HEK293 (cell line): ENCODE results near the gene OR9A2.

Source experiments
- CTCF ChIA-PET: fragments of 350-600 bp; formaldehyde crosslinking; extraction: SDS; loops from one replicate; lab custom pipeline; 2021; ENCODE audit warnings: antibody characterized with exemption; lab: Yijun Ruan, JAX
- POLR2A ChIA-PET: fragments of 300-600 bp; formaldehyde crosslinking; extraction: SDS; loops from one replicate; lab custom pipeline; 2020; ENCODE audit warnings: antibody characterized with exemption, inconsistent platforms; lab: Yijun Ruan, JAX
- H3K27ac ChIP-seq: fragments of 200-500 bp; sonication (Bioruptor generic); 2 replicates; pipeline ENCODE4 v1.5.1; 2014; ENCODE audit warnings: low read depth, low read length, control low read depth, inconsistent platforms; ENCODE audit errors: extremely low read depth
- H3K36me3 ChIP-seq, 2 experiments: fragments of 200-500 bp in 1 of 2; sonication (Bioruptor generic) in 1 of 2; 1 replicate in 1 of 2; 2 replicates in 1 of 2; pipeline ENCODE4 v1.5.1; 2014 to 2017; ENCODE audit warnings: inconsistent platforms in 2 of 2, low read length in 2 of 2; ENCODE audit not compliant: control insufficient read depth in 2 of 2, insufficient read depth in 1 of 2
- H3K4me1 ChIP-seq: fragments of 200-500 bp; sonication (Bioruptor generic); 2 replicates; pipeline ENCODE4 v1.5.1; 2014; ENCODE audit warnings: mild to moderate bottlenecking, low read length, inconsistent platforms; ENCODE audit not compliant: control insufficient read depth, insufficient read depth
- H3K4me3 ChIP-seq: 2 replicates; pipeline ENCODE4 v1.5.1; 2011; ENCODE audit warnings: low read depth, mild to moderate bottlenecking, control low read depth, low read length, moderate library complexity
- H3K9me3 ChIP-seq: fragments of 200-500 bp; sonication (Bioruptor generic); 2 replicates; pipeline ENCODE4 v1.5.1; 2014; ENCODE audit warnings: low read depth, low read length, inconsistent platforms; ENCODE audit not compliant: control insufficient read depth, insufficient read depth
- BCL11B ChIP-seq: fragments of 450-650 bp; formaldehyde crosslinking; IDR thresholded peaks from 2 replicates; pipeline ENCODE4 v1.5.1; 2016; ENCODE audit warnings: low read depth, missing biosample characterization, missing genetic modification characterization
- KLF8 ChIP-seq: fragments of 450-650 bp; formaldehyde crosslinking; IDR thresholded peaks from 2 replicates; pipeline ENCODE4 v1.5.1; 2016; ENCODE audit warnings: missing biosample characterization, missing genetic modification characterization
- OSR2 ChIP-seq: fragments of 450-650 bp; formaldehyde crosslinking; IDR thresholded peaks from 2 replicates; pipeline ENCODE4 v1.5.1; 2016; ENCODE audit warnings: missing biosample characterization, missing genetic modification characterization
- ZNF146 ChIP-seq: fragments of 450-650 bp; formaldehyde crosslinking; IDR thresholded peaks from 2 replicates; pipeline ENCODE4 v1.5.1; 2016; ENCODE audit warnings: missing biosample characterization, missing genetic modification characterization
- ZNF239 ChIP-seq: fragments of 450-650 bp; formaldehyde crosslinking; IDR thresholded peaks from 2 replicates; pipeline ENCODE4 v1.5.1; 2016; ENCODE audit warnings: missing biosample characterization, missing genetic modification characterization
- ZNF24 ChIP-seq: fragments of 450-650 bp; formaldehyde crosslinking; IDR thresholded peaks from 2 replicates; pipeline ENCODE4 v1.5.1; 2016; ENCODE audit warnings: missing biosample characterization, missing genetic modification characterization
- ZNF785 ChIP-seq: fragments of 450-650 bp; formaldehyde crosslinking; IDR thresholded peaks from 2 replicates; pipeline ENCODE4 v1.5.1; 2016; ENCODE audit warnings: missing biosample characterization, missing genetic modification characterization
- ZNF792 ChIP-seq: fragments of 450-650 bp; formaldehyde crosslinking; IDR thresholded peaks from 2 replicates; pipeline ENCODE4 v1.5.1; 2016; ENCODE audit warnings: missing biosample characterization, missing genetic modification characterization
- ZSCAN23 ChIP-seq: fragments of 450-650 bp; formaldehyde crosslinking; IDR thresholded peaks from 2 replicates; pipeline ENCODE4 v1.5.1; 2016; ENCODE audit warnings: missing biosample characterization, missing genetic modification characterization
- TF ChIP-seq, protein P1 (sequence below): fragments of 450-650 bp; formaldehyde crosslinking; IDR thresholded peaks from 2 replicates; pipeline ENCODE4 v1.5.1; 2016; ENCODE audit warnings: missing biosample characterization, missing genetic modification characterization
- TF ChIP-seq, protein P2 (sequence below): fragments of 450-650 bp; formaldehyde crosslinking; conservative IDR thresholded peaks from 2 replicates; pipeline ENCODE4 v1.5.1; 2016; ENCODE audit warnings: low read depth, missing biosample characterization, missing genetic modification characterization
- TF ChIP-seq, protein P3 (sequence below): fragments of 450-650 bp; IDR thresholded peaks from 2 replicates; pipeline ENCODE4 v1.5.1; 2018; ENCODE audit warnings: missing biosample characterization, mild to moderate bottlenecking, missing genetic modification characterization
- TF ChIP-seq, protein P4 (sequence below): fragments of 450-650 bp; formaldehyde crosslinking; IDR thresholded peaks from 2 replicates; pipeline ENCODE4 v1.5.1; 2017; ENCODE audit warnings: missing biosample characterization, missing genetic modification characterization
- TF ChIP-seq, protein P5 (sequence below): fragments of 450-650 bp; formaldehyde crosslinking; IDR thresholded peaks from 2 replicates; pipeline ENCODE4 v1.5.1; 2016; ENCODE audit warnings: missing biosample characterization, missing genetic modification characterization

Gene OR9A2

DNA sequence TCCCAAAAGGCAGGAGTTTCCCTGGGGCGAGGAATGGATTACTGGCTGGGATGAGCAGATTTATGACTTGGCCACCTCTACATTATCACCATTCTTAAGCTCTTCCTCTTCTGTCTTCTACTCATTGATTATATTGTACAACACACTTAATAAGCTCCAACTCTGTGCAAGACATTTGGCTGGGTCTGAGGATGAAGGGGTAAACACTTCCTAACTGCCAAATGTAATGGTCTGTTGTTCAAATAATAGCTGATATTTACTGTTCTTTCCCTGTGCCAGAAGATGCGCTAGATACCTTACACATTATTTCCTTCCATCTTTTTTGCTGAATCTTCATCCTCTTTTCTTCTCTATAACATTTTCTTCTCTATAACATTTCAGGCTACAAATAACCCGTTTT lies 36.8 kb upstream of the OR9A2 start:
- CTCF ChIA-PET = no interaction called here
- TF ChIP-seq ZNF785 (no peak), KLF8 (tag by site-specific recombination) (no peak), ZNF792 (no peak), BCL11B (tag by site-specific recombination) (no peak), ZNF239 (tag by site-specific recombination) (no peak), ZSCAN23 (tag by site-specific recombination) (no peak), ZNF24 (no peak), OSR2 (tag by site-specific recombination) (no peak)
- TF ChIP-seq, protein P1, sequence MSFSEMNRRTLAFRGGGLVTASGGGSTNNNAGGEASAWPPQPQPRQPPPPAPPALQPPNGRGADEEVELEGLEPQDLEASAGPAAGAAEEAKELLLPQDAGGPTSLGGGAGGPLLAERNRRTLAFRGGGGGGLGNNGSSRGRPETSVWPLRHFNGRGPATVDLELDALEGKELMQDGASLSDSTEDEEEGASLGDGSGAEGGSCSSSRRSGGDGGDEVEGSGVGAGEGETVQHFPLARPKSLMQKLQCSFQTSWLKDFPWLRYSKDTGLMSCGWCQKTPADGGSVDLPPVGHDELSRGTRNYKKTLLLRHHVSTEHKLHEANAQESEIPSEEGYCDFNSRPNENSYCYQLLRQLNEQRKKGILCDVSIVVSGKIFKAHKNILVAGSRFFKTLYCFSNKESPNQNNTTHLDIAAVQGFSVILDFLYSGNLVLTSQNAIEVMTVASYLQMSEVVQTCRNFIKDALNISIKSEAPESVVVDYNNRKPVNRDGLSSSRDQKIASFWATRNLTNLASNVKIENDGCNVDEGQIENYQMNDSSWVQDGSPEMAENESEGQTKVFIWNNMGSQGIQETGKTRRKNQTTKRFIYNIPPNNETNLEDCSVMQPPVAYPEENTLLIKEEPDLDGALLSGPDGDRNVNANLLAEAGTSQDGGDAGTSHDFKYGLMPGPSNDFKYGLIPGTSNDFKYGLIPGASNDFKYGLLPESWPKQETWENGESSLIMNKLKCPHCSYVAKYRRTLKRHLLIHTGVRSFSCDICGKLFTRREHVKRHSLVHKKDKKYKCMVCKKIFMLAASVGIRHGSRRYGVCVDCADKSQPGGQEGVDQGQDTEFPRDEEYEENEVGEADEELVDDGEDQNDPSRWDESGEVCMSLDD (tag by site-specific recombination) = no peak
- TF ChIP-seq, protein P2, sequence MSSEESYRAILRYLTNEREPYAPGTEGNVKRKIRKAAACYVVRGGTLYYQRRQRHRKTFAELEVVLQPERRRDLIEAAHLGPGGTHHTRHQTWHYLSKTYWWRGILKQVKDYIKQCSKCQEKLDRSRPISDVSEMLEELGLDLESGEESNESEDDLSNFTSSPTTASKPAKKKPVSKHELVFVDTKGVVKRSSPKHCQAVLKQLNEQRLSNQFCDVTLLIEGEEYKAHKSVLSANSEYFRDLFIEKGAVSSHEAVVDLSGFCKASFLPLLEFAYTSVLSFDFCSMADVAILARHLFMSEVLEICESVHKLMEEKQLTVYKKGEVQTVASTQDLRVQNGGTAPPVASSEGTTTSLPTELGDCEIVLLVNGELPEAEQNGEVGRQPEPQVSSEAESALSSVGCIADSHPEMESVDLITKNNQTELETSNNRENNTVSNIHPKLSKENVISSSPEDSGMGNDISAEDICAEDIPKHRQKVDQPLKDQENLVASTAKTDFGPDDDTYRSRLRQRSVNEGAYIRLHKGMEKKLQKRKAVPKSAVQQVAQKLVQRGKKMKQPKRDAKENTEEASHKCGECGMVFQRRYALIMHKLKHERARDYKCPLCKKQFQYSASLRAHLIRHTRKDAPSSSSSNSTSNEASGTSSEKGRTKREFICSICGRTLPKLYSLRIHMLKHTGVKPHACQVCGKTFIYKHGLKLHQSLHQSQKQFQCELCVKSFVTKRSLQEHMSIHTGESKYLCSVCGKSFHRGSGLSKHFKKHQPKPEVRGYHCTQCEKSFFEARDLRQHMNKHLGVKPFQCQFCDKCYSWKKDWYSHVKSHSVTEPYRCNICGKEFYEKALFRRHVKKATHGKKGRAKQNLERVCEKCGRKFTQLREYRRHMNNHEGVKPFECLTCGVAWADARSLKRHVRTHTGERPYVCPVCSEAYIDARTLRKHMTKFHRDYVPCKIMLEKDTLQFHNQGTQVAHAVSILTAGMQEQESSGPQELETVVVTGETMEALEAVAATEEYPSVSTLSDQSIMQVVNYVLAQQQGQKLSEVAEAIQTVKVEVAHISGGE (tag by site-specific recombination) = no peak
- TF ChIP-seq, protein P3, sequence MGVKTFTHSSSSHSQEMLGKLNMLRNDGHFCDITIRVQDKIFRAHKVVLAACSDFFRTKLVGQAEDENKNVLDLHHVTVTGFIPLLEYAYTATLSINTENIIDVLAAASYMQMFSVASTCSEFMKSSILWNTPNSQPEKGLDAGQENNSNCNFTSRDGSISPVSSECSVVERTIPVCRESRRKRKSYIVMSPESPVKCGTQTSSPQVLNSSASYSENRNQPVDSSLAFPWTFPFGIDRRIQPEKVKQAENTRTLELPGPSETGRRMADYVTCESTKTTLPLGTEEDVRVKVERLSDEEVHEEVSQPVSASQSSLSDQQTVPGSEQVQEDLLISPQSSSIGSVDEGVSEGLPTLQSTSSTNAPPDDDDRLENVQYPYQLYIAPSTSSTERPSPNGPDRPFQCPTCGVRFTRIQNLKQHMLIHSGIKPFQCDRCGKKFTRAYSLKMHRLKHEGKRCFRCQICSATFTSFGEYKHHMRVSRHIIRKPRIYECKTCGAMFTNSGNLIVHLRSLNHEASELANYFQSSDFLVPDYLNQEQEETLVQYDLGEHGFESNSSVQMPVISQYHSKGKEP (tag by site-specific recombination) = no peak
- no peak overlapping the region for H3K27ac ChIP-seq
- H3K4me1 ChIP-seq = no peaks in the 10 kb centered on the region
- H3K36me3 ChIP-seq = no peaks in the 10 kb centered on the region
- H3K9me3 ChIP-seq = no peaks in the 10 kb centered on the region
- no peak overlapping the region for H3K4me3 ChIP-seq
- POLR2A ChIA-PET = no interaction called here

DNA sequence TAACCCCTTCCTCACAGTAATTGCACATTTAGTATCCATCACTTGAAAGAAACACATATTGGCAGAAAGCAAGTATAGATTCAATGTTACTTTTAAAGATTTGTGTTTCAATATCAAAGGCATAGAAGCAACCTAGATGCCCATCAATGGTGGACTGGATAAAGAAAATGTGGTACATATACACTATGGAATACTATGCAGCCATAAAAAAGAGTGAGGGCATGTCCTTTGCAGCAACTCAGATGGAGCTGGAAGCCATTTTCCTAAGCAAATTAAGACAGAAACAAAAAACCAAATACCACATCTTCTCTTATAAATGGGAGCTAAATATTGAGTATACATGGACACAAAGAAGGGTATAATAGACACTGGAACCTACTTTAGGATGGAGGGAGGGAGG lies 28.8 kb upstream of the OR9A2 start:
- Histone ChIP-seq H3K27ac (no peak overlapping the region), H3K9me3 (no peaks in the 10 kb centered on the region), H3K4me1 (no peaks in the 10 kb centered on the region), H3K4me3 (no peak overlapping the region), H3K36me3 (no peaks in the 10 kb centered on the region)
- TF ChIP-seq, protein P4, sequence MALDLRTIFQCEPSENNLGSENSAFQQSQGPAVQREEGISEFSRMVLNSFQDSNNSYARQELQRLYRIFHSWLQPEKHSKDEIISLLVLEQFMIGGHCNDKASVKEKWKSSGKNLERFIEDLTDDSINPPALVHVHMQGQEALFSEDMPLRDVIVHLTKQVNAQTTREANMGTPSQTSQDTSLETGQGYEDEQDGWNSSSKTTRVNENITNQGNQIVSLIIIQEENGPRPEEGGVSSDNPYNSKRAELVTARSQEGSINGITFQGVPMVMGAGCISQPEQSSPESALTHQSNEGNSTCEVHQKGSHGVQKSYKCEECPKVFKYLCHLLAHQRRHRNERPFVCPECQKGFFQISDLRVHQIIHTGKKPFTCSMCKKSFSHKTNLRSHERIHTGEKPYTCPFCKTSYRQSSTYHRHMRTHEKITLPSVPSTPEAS (tag by site-specific recombination) = no peak
- TF ChIP-seq, protein P5, sequence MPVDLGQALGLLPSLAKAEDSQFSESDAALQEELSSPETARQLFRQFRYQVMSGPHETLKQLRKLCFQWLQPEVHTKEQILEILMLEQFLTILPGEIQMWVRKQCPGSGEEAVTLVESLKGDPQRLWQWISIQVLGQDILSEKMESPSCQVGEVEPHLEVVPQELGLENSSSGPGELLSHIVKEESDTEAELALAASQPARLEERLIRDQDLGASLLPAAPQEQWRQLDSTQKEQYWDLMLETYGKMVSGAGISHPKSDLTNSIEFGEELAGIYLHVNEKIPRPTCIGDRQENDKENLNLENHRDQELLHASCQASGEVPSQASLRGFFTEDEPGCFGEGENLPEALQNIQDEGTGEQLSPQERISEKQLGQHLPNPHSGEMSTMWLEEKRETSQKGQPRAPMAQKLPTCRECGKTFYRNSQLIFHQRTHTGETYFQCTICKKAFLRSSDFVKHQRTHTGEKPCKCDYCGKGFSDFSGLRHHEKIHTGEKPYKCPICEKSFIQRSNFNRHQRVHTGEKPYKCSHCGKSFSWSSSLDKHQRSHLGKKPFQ (tag by site-specific recombination) = no peak
- 0 out of 2 replicates have a peak, but pooled peaks have one; percentile 30 for TF ChIP-seq ZNF146 (tag by site-specific recombination)
- POLR2A ChIA-PET = no interaction called here
- CTCF ChIA-PET = no interaction called here
